Measurements from ENCODE around the gene SERPINB7.

SERPINB7 gene, protein sequence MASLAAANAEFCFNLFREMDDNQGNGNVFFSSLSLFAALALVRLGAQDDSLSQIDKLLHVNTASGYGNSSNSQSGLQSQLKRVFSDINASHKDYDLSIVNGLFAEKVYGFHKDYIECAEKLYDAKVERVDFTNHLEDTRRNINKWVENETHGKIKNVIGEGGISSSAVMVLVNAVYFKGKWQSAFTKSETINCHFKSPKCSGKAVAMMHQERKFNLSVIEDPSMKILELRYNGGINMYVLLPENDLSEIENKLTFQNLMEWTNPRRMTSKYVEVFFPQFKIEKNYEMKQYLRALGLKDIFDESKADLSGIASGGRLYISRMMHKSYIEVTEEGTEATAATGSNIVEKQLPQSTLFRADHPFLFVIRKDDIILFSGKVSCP

DNA sequence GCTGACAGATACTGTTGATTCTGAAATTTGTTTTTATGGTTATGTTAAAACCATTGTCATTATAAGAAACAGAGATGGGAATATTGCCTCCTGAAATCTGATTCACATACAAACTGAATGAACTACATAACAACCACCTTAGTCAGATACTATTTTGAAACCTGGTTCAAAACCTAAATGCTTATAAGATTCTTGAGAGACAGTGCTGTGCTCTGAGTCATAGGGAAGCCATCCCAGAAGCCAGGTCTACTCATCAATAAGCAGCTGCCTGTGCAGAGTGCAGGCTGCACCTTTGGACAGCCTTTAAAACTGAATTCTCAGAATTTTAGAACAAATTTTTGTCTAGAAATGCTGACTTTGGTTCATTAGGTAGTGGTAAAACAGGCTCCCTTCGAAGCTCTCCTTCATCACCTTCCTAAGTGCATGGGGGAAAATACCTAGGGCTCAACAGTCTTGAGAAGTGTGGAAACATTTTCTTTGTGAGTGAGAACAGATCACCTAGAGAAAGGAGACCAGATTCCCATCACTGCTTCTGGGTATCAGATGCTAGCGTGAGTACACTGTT lies at the start of gene SERPINB7:
TSS of gene SERPINB7 (plus strand) at position 253 of the 565 bp plus-strand sequence. CDS start 6,955 bp downstream, outside the sequence.
- no peak within 1 kb of the TSS for H3K27ac ChIP-seq (ENCODE audit: low read length)
- no peak within 1 kb of the TSS for H3K9ac ChIP-seq (ENCODE audit: low read length)
- H3K9me3 ChIP-seq (ENCODE audit: control insufficient read depth, low read depth, low read length) = no peaks in the 10 kb centered on the region
- H3K27me3 ChIP-seq (ENCODE audit: control insufficient read depth, insufficient read depth, low read length) = no peaks in the 10 kb centered on the region
- H3K4me1 ChIP-seq (ENCODE audit: control insufficient read depth, low read depth, low read length) = no peaks in the 10 kb centered on the region
- no peaks in the 10 kb centered on the region for H3K36me3 ChIP-seq (ENCODE audit: control insufficient read depth, low read depth, low read length)
- H3K4me3 ChIP-seq (ENCODE audit: low read length) = no peak within 1 kb of the TSS

DNA sequence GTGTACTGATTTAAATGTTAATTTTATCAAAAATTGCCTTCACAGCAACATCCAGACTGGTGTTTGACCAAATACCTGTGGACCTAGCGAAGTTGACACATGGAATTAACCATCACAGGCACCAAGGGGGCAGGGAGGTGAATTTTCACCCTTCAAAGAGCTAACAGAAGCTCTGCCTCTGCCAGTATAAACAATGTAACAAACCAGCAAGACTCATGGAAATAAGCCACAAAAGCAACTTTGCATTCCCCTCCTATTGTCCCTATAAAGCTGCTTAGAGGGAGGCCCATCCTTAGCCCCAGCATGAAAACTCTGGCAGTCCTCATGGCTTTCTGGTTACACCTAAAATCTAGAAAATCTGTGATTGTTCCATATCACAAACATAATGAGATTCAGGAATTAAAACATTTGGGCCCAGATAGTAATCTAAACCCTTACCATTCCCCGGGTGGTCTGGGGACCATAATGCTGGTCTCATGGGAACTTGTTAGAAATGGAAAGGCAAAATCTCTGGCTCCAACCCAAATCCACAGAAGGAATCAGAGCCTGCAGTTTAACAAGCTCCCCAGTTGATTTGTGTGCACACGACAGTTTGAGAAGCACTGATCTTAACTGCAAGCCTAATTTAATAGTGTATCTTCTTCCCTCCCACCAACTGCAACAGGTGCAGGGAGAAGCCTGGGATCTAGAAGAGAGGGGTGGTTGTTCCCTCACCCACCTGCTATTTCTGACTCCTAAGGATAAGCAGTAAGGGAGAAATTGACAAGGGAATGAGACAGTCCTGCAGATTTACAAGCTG lies 49.3 kb upstream of the SERPINB7 start:
- Histone ChIP-seq H3K27me3 (ENCODE audit: control insufficient read depth, insufficient read depth, low read length) (no peaks in the 10 kb centered on the region), H3K9ac (ENCODE audit: low read length) (no peak overlapping the region), H3K4me1 (ENCODE audit: control insufficient read depth, low read depth, low read length) (no peaks in the 10 kb centered on the region), H3K27ac (ENCODE audit: low read length) (no peak overlapping the region), H3K4me3 (ENCODE audit: low read length) (no peak overlapping the region), H3K9me3 (ENCODE audit: control insufficient read depth, low read depth, low read length) (no peaks in the 10 kb centered on the region), H3K36me3 (ENCODE audit: control insufficient read depth, low read depth, low read length) (no peaks in the 10 kb centered on the region)

DNA sequence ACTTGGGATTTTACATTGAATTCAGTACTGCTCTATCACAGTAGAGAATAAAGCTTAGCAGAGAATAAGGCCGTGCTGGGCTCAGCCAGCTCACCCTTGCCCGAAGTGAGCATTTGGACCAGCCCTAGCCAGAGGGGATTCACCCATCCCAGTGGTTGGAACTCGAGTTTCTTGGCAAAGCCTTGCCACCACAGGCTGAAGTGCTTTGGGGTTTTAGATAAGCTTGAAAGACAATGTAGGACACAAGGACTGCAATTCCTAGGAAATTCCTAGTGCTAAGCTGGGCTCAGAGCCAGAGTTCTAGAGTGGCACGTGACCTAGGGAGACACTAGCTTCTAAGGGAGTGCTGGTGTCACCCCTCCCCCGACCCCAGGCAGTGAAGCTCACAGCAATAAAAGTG lies 44.4 kb upstream of the SERPINB7 start:
- H3K9me3 ChIP-seq (ENCODE audit: control insufficient read depth, low read depth, low read length) = no peaks in the 10 kb centered on the region
- H3K27me3 ChIP-seq (ENCODE audit: control insufficient read depth, insufficient read depth, low read length) = no peaks in the 10 kb centered on the region
- H3K27ac ChIP-seq (ENCODE audit: low read length) = no peak overlapping the region
- no peak overlapping the region for H3K9ac ChIP-seq (ENCODE audit: low read length)
- no peaks in the 10 kb centered on the region for H3K4me1 ChIP-seq (ENCODE audit: control insufficient read depth, low read depth, low read length)
- no peak overlapping the region for H3K4me3 ChIP-seq (ENCODE audit: low read length)
- H3K36me3 ChIP-seq (ENCODE audit: control insufficient read depth, low read depth, low read length) = no peaks in the 10 kb centered on the region

DNA sequence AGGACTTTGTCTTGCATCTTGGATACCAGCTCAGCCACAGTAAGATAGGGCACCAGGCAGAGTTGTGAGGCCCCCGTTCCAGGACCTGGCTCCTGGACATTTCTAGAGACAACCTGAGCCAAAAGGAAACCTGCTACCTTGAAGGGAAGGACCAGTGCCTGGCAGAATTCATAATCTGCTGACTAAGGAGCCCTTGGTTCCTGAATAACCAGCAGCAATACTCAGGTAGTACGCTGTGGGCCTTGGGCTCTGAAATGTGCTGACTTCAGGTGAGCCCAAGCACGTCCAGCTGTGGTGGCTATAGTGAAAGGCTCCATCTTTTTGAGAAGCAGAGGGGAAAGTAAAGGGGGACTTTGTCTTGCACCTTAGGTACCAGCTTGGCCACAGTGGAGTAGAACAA lies 44.0 kb upstream of the SERPINB7 start:
- H3K27ac ChIP-seq (ENCODE audit: low read length) = no peak overlapping the region
- H3K9me3 ChIP-seq (ENCODE audit: control insufficient read depth, low read depth, low read length) = no peaks in the 10 kb centered on the region
- H3K36me3 ChIP-seq (ENCODE audit: control insufficient read depth, low read depth, low read length) = no peaks in the 10 kb centered on the region
- no peak overlapping the region for H3K4me3 ChIP-seq (ENCODE audit: low read length)
- no peaks in the 10 kb centered on the region for H3K27me3 ChIP-seq (ENCODE audit: control insufficient read depth, insufficient read depth, low read length)
- H3K9ac ChIP-seq (ENCODE audit: low read length) = no peak overlapping the region
- H3K4me1 ChIP-seq (ENCODE audit: control insufficient read depth, low read depth, low read length) = no peaks in the 10 kb centered on the region

DNA sequence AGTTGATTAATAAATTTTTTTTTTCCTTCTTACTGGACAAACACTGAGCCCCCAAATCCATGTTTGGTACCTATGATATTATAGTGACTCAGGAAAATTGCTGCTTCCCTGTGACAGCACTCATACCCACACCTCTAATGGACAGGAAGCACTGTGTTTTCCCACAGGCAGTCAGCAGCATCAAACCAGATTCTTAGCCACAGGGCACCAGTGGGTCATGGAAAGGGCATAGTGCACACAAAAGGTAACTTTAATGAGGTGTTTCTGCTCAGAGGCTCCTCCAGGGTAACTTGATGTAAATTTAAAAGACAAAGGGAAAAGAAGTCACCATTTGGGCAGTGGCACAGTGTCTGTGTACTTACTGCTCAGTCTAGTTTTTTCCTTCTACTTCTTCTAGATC lies 38.3 kb upstream of the SERPINB7 start:
- Histone ChIP-seq H3K9me3 (ENCODE audit: control insufficient read depth, low read depth, low read length) (no peaks in the 10 kb centered on the region), H3K4me1 (ENCODE audit: control insufficient read depth, low read depth, low read length) (no peaks in the 10 kb centered on the region), H3K4me3 (ENCODE audit: low read length) (no peak overlapping the region), H3K27ac (ENCODE audit: low read length) (no peak overlapping the region), H3K36me3 (ENCODE audit: control insufficient read depth, low read depth, low read length) (no peaks in the 10 kb centered on the region), H3K9ac (ENCODE audit: low read length) (no peak overlapping the region), H3K27me3 (ENCODE audit: control insufficient read depth, insufficient read depth, low read length) (no peaks in the 10 kb centered on the region)

DNA sequence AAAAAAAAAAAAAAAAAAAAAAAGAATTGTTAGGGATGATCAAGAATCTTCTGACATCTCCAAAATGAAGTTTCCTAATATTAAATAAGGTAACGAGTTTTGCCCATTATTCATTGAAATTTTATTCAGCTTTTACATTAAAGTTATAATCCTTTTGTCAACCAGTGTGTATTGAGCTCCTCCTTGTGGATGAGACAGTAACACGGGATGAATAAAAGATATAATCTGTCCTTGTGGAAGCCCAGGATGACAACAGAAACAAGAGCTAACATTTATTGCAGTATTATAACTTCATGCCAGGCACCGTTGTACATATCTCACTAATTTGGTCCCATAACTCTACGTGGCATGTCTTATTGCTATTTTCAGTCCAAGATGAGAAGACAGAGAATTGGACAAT lies 33.4 kb upstream of the SERPINB7 start:
- Histone ChIP-seq H3K9me3 (ENCODE audit: control insufficient read depth, low read depth, low read length) (no peaks in the 10 kb centered on the region), H3K36me3 (ENCODE audit: control insufficient read depth, low read depth, low read length) (no peaks in the 10 kb centered on the region), H3K27me3 (ENCODE audit: control insufficient read depth, insufficient read depth, low read length) (no peaks in the 10 kb centered on the region), H3K27ac (ENCODE audit: low read length) (no peak overlapping the region), H3K9ac (ENCODE audit: low read length) (no peak overlapping the region), H3K4me3 (ENCODE audit: low read length) (no peak overlapping the region), H3K4me1 (ENCODE audit: control insufficient read depth, low read depth, low read length) (no peaks in the 10 kb centered on the region)

DNA sequence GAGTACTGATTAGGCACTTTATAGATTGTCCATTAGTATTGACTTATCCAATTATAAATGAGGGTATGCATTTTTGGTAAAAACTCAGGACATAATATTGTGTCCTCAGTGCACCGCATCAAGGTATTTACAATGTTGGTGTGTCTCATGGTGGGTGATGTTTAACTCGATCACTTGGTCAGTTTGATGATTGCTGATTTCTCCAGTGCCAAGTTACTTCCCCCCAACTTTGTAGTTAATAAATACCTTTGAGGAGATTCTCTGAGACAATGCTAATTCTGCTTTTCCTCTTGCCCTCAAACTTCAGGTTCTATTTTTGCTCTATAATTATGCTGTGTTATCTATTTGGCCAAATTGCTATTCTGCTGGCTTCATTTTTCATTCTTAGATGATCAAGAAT lies 28.2 kb upstream of the SERPINB7 start:
- H3K36me3 ChIP-seq (ENCODE audit: control insufficient read depth, low read depth, low read length) = no peaks in the 10 kb centered on the region
- no peaks in the 10 kb centered on the region for H3K9me3 ChIP-seq (ENCODE audit: control insufficient read depth, low read depth, low read length)
- H3K4me1 ChIP-seq (ENCODE audit: control insufficient read depth, low read depth, low read length) = no peaks in the 10 kb centered on the region
- no peak overlapping the region for H3K9ac ChIP-seq (ENCODE audit: low read length)
- no peaks in the 10 kb centered on the region for H3K27me3 ChIP-seq (ENCODE audit: control insufficient read depth, insufficient read depth, low read length)
- no peak overlapping the region for H3K27ac ChIP-seq (ENCODE audit: low read length)
- no peak overlapping the region for H3K4me3 ChIP-seq (ENCODE audit: low read length)

DNA sequence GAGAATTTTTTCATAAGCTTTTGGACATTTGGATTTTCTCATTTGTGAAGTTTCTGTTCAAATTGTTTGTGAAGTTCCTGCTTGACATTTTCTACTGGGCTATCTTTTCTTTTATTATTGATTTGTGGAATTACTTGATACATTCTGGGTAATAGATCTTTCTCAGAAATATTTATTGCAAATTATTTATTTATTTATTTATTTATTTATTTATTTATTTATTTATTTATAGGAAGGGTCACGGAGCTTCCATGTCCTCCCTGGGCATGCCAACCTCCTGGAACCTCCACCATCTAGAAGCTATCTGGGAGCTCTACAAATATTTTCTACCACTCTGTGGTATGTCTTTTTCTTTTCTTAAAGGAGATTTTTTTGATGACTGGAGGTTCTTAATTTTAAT lies 25.7 kb upstream of the SERPINB7 start:
- H3K4me3 ChIP-seq (ENCODE audit: low read length) = no peak overlapping the region
- no peaks in the 10 kb centered on the region for H3K4me1 ChIP-seq (ENCODE audit: control insufficient read depth, low read depth, low read length)
- no peaks in the 10 kb centered on the region for H3K9me3 ChIP-seq (ENCODE audit: control insufficient read depth, low read depth, low read length)

DNA sequence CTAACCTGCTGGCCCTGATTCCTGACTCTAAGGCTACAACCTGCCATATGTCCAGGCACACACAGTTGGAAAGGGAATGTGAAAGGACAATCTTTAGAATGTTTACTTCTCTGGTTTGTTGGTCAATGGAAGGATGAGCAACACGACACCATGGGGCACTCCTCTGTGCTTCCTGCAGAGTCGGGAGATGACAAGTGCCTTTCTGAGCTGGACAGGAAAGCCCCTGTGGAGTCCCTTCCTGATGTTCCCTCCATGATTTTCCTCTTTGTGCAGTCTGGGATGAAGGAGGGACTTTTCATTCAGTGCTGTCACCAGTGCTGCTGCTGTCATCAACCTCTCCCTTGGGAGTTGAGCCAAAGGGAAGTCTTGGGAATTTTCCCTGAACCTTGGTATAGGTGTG lies 22.6 kb upstream of the SERPINB7 start:
- Histone ChIP-seq H3K27ac (ENCODE audit: low read length) (no peak overlapping the region), H3K9ac (ENCODE audit: low read length) (no peak overlapping the region), H3K4me3 (ENCODE audit: low read length) (no peak overlapping the region), H3K4me1 (ENCODE audit: control insufficient read depth, low read depth, low read length) (no peaks in the 10 kb centered on the region), H3K9me3 (ENCODE audit: control insufficient read depth, low read depth, low read length) (no peaks in the 10 kb centered on the region), H3K27me3 (ENCODE audit: control insufficient read depth, insufficient read depth, low read length) (no peaks in the 10 kb centered on the region), H3K36me3 (ENCODE audit: control insufficient read depth, low read depth, low read length) (no peaks in the 10 kb centered on the region)

More for the DNA sequence above, 25.7 kb upstream of the SERPINB7 start:
- Histone ChIP-seq H3K27me3 (ENCODE audit: control insufficient read depth, insufficient read depth, low read length) (no peaks in the 10 kb centered on the region), H3K36me3 (ENCODE audit: control insufficient read depth, low read depth, low read length) (no peaks in the 10 kb centered on the region), H3K9ac (ENCODE audit: low read length) (no peak overlapping the region), H3K27ac (ENCODE audit: low read length) (no peak overlapping the region)

DNA sequence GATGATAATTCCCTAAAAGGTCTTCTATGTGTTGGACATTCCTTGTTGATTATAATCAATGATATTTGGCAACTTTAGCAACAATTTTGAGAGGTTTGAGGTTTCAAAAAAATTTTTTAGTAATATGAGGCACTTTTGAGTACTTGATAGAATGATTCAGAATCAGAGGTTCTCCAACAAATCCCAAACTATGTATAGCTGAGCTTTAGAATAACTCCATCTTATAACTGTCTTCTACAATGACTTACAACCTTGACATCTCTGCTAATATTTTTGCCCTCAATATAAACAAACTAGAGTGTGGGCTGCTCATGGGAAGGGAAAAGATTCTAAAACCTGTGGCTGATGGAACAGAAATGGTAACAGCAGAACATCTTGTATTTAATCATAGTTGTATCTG lies 21.5 kb upstream of the SERPINB7 start:
- no peaks in the 10 kb centered on the region for H3K36me3 ChIP-seq (ENCODE audit: control insufficient read depth, low read depth, low read length)

DNA sequence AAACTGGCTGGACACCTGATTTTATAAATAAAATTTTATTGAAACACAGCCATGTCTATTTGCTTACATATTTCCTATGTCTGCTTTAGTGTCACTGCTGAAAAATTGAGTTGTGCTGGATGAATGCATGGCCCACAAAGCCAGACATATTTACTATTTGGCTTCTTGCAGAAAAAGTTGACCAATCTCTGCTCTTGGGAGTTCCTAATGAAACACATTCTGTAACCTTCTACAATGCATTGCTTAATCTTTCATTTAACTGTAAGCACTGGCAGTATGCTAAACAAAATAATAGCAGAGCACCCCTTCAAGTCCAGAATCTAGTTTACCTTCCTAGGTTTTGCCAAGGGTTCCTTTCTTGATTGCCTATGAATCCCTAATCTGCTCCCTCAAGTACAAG lies 17.7 kb upstream of the SERPINB7 start:
- H3K36me3 ChIP-seq (ENCODE audit: control insufficient read depth, low read depth, low read length) = no peaks in the 10 kb centered on the region
- H3K9ac ChIP-seq (ENCODE audit: low read length) = no peak overlapping the region
- H3K9me3 ChIP-seq (ENCODE audit: control insufficient read depth, low read depth, low read length) = peaks cover 5% of the 10 kb centered on the region
- H3K4me1 ChIP-seq (ENCODE audit: control insufficient read depth, low read depth, low read length) = no peaks in the 10 kb centered on the region
- H3K27ac ChIP-seq (ENCODE audit: low read length) = no peak overlapping the region
- no peak overlapping the region for H3K4me3 ChIP-seq (ENCODE audit: low read length)
- no peaks in the 10 kb centered on the region for H3K27me3 ChIP-seq (ENCODE audit: control insufficient read depth, insufficient read depth, low read length)

More for the DNA sequence above, 21.5 kb upstream of the SERPINB7 start:
- Histone ChIP-seq H3K4me3 (ENCODE audit: low read length) (no peak overlapping the region), H3K9me3 (ENCODE audit: control insufficient read depth, low read depth, low read length) (no peaks in the 10 kb centered on the region), H3K9ac (ENCODE audit: low read length) (no peak overlapping the region), H3K27me3 (ENCODE audit: control insufficient read depth, insufficient read depth, low read length) (no peaks in the 10 kb centered on the region), H3K27ac (ENCODE audit: low read length) (no peak overlapping the region), H3K4me1 (ENCODE audit: control insufficient read depth, low read depth, low read length) (no peaks in the 10 kb centered on the region)

All from iPS-18a (cell line).